ENCODE measurements around the gene C12orf50.

Gene C12orf50

GRCh38 chr12:88029093-88029665 lies at the start of gene C12orf50:
TSS of gene C12orf50 (minus strand) at chr12:88029401. CDS start at chr12:88026962, 2,439 bp downstream.
- H3K36me3 ChIP-seq (ENCODE audit: control insufficient read depth, insufficient read depth, low read length), result no peaks in the 10 kb centered on the region
- no peak within 1 kb of the TSS for H3K9ac ChIP-seq (ENCODE audit: low read length)
- no peak within 1 kb of the TSS for H3K4me3 ChIP-seq (ENCODE audit: low read length)
- no peaks in the 10 kb centered on the region for H3K27me3 ChIP-seq (ENCODE audit: control insufficient read depth, insufficient read depth, low read length)
- no peak within 1 kb of the TSS for H3K27ac ChIP-seq (ENCODE audit: low read depth, low read length)
- H3K4me1 ChIP-seq (ENCODE audit: control insufficient read depth, insufficient read depth, low read length), result no peaks in the 10 kb centered on the region

GRCh38 chr12:88067301-88067700 lies 38.1 kb upstream of the C12orf50 start:
- H3K36me3 ChIP-seq (ENCODE audit: control insufficient read depth, insufficient read depth, low read length), result no peaks in the 10 kb centered on the region
- H3K27me3 ChIP-seq (ENCODE audit: control insufficient read depth, insufficient read depth, low read length), result no peaks in the 10 kb centered on the region
- H3K4me1 ChIP-seq (ENCODE audit: control insufficient read depth, insufficient read depth, low read length), result no peaks in the 10 kb centered on the region
- no peak overlapping the region for H3K27ac ChIP-seq (ENCODE audit: low read depth, low read length)
- H3K4me3 ChIP-seq (ENCODE audit: low read length), result no peak overlapping the region
- no peak overlapping the region for H3K9ac ChIP-seq (ENCODE audit: low read length)

- H3K36me3 ChIP-seq (ENCODE audit: control insufficient read depth, insufficient read depth, low read length), result no peaks in the 10 kb centered on the region
- no peaks in the 10 kb centered on the region for H3K27me3 ChIP-seq (ENCODE audit: control insufficient read depth, insufficient read depth, low read length)
- no peaks in the 10 kb centered on the region for H3K4me1 ChIP-seq (ENCODE audit: control insufficient read depth, insufficient read depth, low read length)
- H3K27ac ChIP-seq (ENCODE audit: low read depth, low read length), result no peak overlapping the region
- no peak overlapping the region for H3K9ac ChIP-seq (ENCODE audit: low read length)
- no peak overlapping the region for H3K4me3 ChIP-seq (ENCODE audit: low read length)
Measured at GRCh38 chr12:88063375-88063774, 34.2 kb upstream of the C12orf50 start.

- no peaks in the 10 kb centered on the region for H3K36me3 ChIP-seq (ENCODE audit: control insufficient read depth, insufficient read depth, low read length)
- H3K27me3 ChIP-seq (ENCODE audit: control insufficient read depth, insufficient read depth, low read length), result no peaks in the 10 kb centered on the region
Measured at GRCh38 chr12:88062474-88062873, 33.3 kb upstream of the C12orf50 start.

GRCh38 chr12:88058719-88059077 lies 29.5 kb upstream of the C12orf50 start:
- Histone ChIP-seq H3K27me3 (ENCODE audit: control insufficient read depth, insufficient read depth, low read length) (no peaks in the 10 kb centered on the region), H3K36me3 (ENCODE audit: control insufficient read depth, insufficient read depth, low read length) (no peaks in the 10 kb centered on the region), H3K4me1 (ENCODE audit: control insufficient read depth, insufficient read depth, low read length) (peaks cover 4% of the 10 kb centered on the region), H3K4me3 (ENCODE audit: low read length) (no peak overlapping the region), H3K9ac (ENCODE audit: low read length) (no peak overlapping the region), H3K27ac (ENCODE audit: low read depth, low read length) (peak overlapping the region; percentile 46)

More at GRCh38 chr12:88062474-88062873, 33.3 kb upstream of the C12orf50 start:
- Histone ChIP-seq H3K4me3 (ENCODE audit: low read length) (no peak overlapping the region), H3K27ac (ENCODE audit: low read depth, low read length) (no peak overlapping the region), H3K4me1 (ENCODE audit: control insufficient read depth, insufficient read depth, low read length) (no peaks in the 10 kb centered on the region), H3K9ac (ENCODE audit: low read length) (no peak overlapping the region)

- no peak overlapping the region for H3K9ac ChIP-seq (ENCODE audit: low read length)
- no peak overlapping the region for H3K4me3 ChIP-seq (ENCODE audit: low read length)
- H3K27me3 ChIP-seq (ENCODE audit: control insufficient read depth, insufficient read depth, low read length), result no peaks in the 10 kb centered on the region
- H3K36me3 ChIP-seq (ENCODE audit: control insufficient read depth, insufficient read depth, low read length), result no peaks in the 10 kb centered on the region
- H3K27ac ChIP-seq (ENCODE audit: low read depth, low read length), result peak overlapping the region; percentile 54
- peaks cover 4% of the 10 kb centered on the region for H3K4me1 ChIP-seq (ENCODE audit: control insufficient read depth, insufficient read depth, low read length)
Measured at GRCh38 chr12:88057994-88058718, 29.0 kb upstream of the C12orf50 start.

- H3K36me3 ChIP-seq (ENCODE audit: control insufficient read depth, insufficient read depth, low read length), result no peaks in the 10 kb centered on the region
- no peak overlapping the region for H3K4me3 ChIP-seq (ENCODE audit: low read length)
Measured at GRCh38 chr12:88056571-88056970, 27.4 kb upstream of the C12orf50 start.

GRCh38 chr12:88052686-88053085 lies 23.5 kb upstream of the C12orf50 start:
- Histone ChIP-seq H3K27me3 (ENCODE audit: control insufficient read depth, insufficient read depth, low read length) (no peaks in the 10 kb centered on the region), H3K27ac (ENCODE audit: low read depth, low read length) (no peak overlapping the region), H3K4me1 (ENCODE audit: control insufficient read depth, insufficient read depth, low read length) (peaks cover 4% of the 10 kb centered on the region), H3K9ac (ENCODE audit: low read length) (no peak overlapping the region), H3K36me3 (ENCODE audit: control insufficient read depth, insufficient read depth, low read length) (peaks cover 2% of the 10 kb centered on the region), H3K4me3 (ENCODE audit: low read length) (no peak overlapping the region)

More at GRCh38 chr12:88056571-88056970, 27.4 kb upstream of the C12orf50 start:
- no peaks in the 10 kb centered on the region for H3K27me3 ChIP-seq (ENCODE audit: control insufficient read depth, insufficient read depth, low read length)
- H3K4me1 ChIP-seq (ENCODE audit: control insufficient read depth, insufficient read depth, low read length), result peaks cover 4% of the 10 kb centered on the region
- no peak overlapping the region for H3K9ac ChIP-seq (ENCODE audit: low read length)
- no peak overlapping the region for H3K27ac ChIP-seq (ENCODE audit: low read depth, low read length)

- no peak overlapping the region for H3K27ac ChIP-seq (ENCODE audit: low read depth, low read length)
- no peak overlapping the region for H3K9ac ChIP-seq (ENCODE audit: low read length)
- peaks cover 11% of the 10 kb centered on the region for H3K36me3 ChIP-seq (ENCODE audit: control insufficient read depth, insufficient read depth, low read length)
- H3K4me3 ChIP-seq (ENCODE audit: low read length), result no peak overlapping the region
- H3K27me3 ChIP-seq (ENCODE audit: control insufficient read depth, insufficient read depth, low read length), result no peaks in the 10 kb centered on the region
- no peaks in the 10 kb centered on the region for H3K4me1 ChIP-seq (ENCODE audit: control insufficient read depth, insufficient read depth, low read length)
Measured at GRCh38 chr12:88044035-88044434, 14.8 kb upstream of the C12orf50 start.

GRCh38 chr12:88037770-88038169 lies 8.6 kb upstream of the C12orf50 start:
- Histone ChIP-seq H3K4me1 (ENCODE audit: control insufficient read depth, insufficient read depth, low read length) (peaks cover 13% of the 10 kb centered on the region), H3K9ac (ENCODE audit: low read length) (no peak overlapping the region), H3K27me3 (ENCODE audit: control insufficient read depth, insufficient read depth, low read length) (no peaks in the 10 kb centered on the region), H3K4me3 (ENCODE audit: low read length) (no peak overlapping the region), H3K27ac (ENCODE audit: low read depth, low read length) (no peak overlapping the region), H3K36me3 (ENCODE audit: control insufficient read depth, insufficient read depth, low read length) (no peaks in the 10 kb centered on the region)

GRCh38 chr12:88036353-88036965 lies 7.3 kb upstream of the C12orf50 start:
- no peak overlapping the region for H3K27ac ChIP-seq (ENCODE audit: low read depth, low read length)
- no peak overlapping the region for H3K9ac ChIP-seq (ENCODE audit: low read length)
- peak overlapping the region; percentile 95 for H3K4me3 ChIP-seq (ENCODE audit: low read length)
- peaks cover 13% of the 10 kb centered on the region for H3K4me1 ChIP-seq (ENCODE audit: control insufficient read depth, insufficient read depth, low read length)
- no peaks in the 10 kb centered on the region for H3K36me3 ChIP-seq (ENCODE audit: control insufficient read depth, insufficient read depth, low read length)
- H3K27me3 ChIP-seq (ENCODE audit: control insufficient read depth, insufficient read depth, low read length), result no peaks in the 10 kb centered on the region

GRCh38 chr12:88035907-88036289 lies 6.7 kb upstream of the C12orf50 start:
- H3K36me3 ChIP-seq (ENCODE audit: control insufficient read depth, insufficient read depth, low read length), result no peaks in the 10 kb centered on the region
- H3K4me3 ChIP-seq (ENCODE audit: low read length), result peak overlapping the region; percentile 95
- H3K9ac ChIP-seq (ENCODE audit: low read length), result peak overlapping the region; percentile 46
- H3K27ac ChIP-seq (ENCODE audit: low read depth, low read length), result peak overlapping the region; percentile 60
- peaks cover 13% of the 10 kb centered on the region for H3K4me1 ChIP-seq (ENCODE audit: control insufficient read depth, insufficient read depth, low read length)
- H3K27me3 ChIP-seq (ENCODE audit: control insufficient read depth, insufficient read depth, low read length), result no peaks in the 10 kb centered on the region

Measured in rectal smooth muscle tissue (tissue), 1 donor.